GM03348 (cell line): ENCODE data around the gene ADAM12.
"Not testable (repeated sequence)": the region's sequence is repeated elsewhere in the genome, so short reads cannot be mapped to it uniquely, and the experiment has no call there.

ENCODE experiments used
- DNase-seq: peaks from one replicate; pipeline ENCODE4 v3.0.0; 2012; ENCODE audit warnings: low spot score

Gene ADAM12

GRCh38 chr10:126175641-126176262 is 212.5 kb downstream of the ADAM12 start:
- DNase-seq = no peak

- not testable (repeated sequence) for DNase-seq
These were observed 215.5 kb downstream of the ADAM12 start for GRCh38 chr10:126172755-126173154.

- peak; percentile 82 for DNase-seq
These were observed 216.7 kb downstream of the ADAM12 start for GRCh38 chr10:126171555-126171954.

- no peak for DNase-seq
These were observed 217.5 kb downstream of the ADAM12 start for GRCh38 chr10:126170776-126171175.

GRCh38 chr10:126170371-126170770 is 217.9 kb downstream of the ADAM12 start:
- DNase-seq = peak; percentile 37

- DNase-seq = no peak
These were observed 218.4 kb downstream of the ADAM12 start for GRCh38 chr10:126169899-126170298.

GRCh38 chr10:126166797-126167196 is 221.5 kb downstream of the ADAM12 start:
- DNase-seq = no peak

- no peak for DNase-seq
These were observed 222.4 kb downstream of the ADAM12 start for GRCh38 chr10:126165874-126166273.

- no peak for DNase-seq
These were observed 224.8 kb downstream of the ADAM12 start for GRCh38 chr10:126163506-126163905.

GRCh38 chr10:126161691-126162090 is 226.6 kb downstream of the ADAM12 start:
- DNase-seq = no peak

- no peak for DNase-seq
These were observed 227.2 kb downstream of the ADAM12 start for GRCh38 chr10:126160971-126161630.

- DNase-seq = no peak
These were observed 227.7 kb downstream of the ADAM12 start for GRCh38 chr10:126160571-126160970.

- no peak for DNase-seq
These were observed 230.0 kb downstream of the ADAM12 start for GRCh38 chr10:126158133-126158892.

GRCh38 chr10:126157189-126157588 is 231.1 kb downstream of the ADAM12 start:
- no peak for DNase-seq

- DNase-seq = no peak
These were observed 231.8 kb downstream of the ADAM12 start for GRCh38 chr10:126156503-126156902.

- no peak for DNase-seq
These were observed 232.3 kb downstream of the ADAM12 start for GRCh38 chr10:126156012-126156411.

GRCh38 chr10:126155528-126155927 is 232.7 kb downstream of the ADAM12 start:
- no peak for DNase-seq

GRCh38 chr10:126153711-126154628 is 234.3 kb downstream of the ADAM12 start:
- DNase-seq = peak; percentile 37

GRCh38 chr10:126147866-126148587 is 240.2 kb downstream of the ADAM12 start:
- peak; percentile 68 for DNase-seq

- no peak for DNase-seq
These were observed 241.5 kb downstream of the ADAM12 start for GRCh38 chr10:126146771-126147170.

- DNase-seq = no peak
These were observed 245.2 kb downstream of the ADAM12 start for GRCh38 chr10:126143117-126143516.
